Mucosa of stomach (tissue), 1 donor: ENCODE measurements around the gene NUP153.
"Not testable (repeated sequence)": the region's sequence is repeated elsewhere in the genome, so short reads cannot be mapped to it uniquely, and the experiment has no call there.

ENCODE experiments used
- H3K27me3 ChIP-seq: one replicate; pipeline ENCODE4 v1.7.0; 2013; ENCODE audit warnings: mild to moderate bottlenecking, low read length; ENCODE audit not compliant: control insufficient read depth, insufficient read depth
- H3K36me3 ChIP-seq: one replicate; pipeline ENCODE4 v1.7.0; 2013; ENCODE audit warnings: low read length; ENCODE audit not compliant: control insufficient read depth, insufficient read depth
- H3K4me1 ChIP-seq: one replicate; pipeline ENCODE4 v1.7.0; 2013; ENCODE audit warnings: mild to moderate bottlenecking, low read length; ENCODE audit not compliant: control insufficient read depth, insufficient read depth
- H3K4me3 ChIP-seq: one replicate; pipeline ENCODE4 v1.7.0; 2013; ENCODE audit warnings: low read length
- H3K9ac ChIP-seq: one replicate; pipeline ENCODE4 v1.7.0; 2013; ENCODE audit warnings: mild to moderate bottlenecking, low read length, moderate library complexity
- H3K9me3 ChIP-seq: one replicate; pipeline ENCODE4 v1.7.0; 2013; ENCODE audit warnings: mild to moderate bottlenecking, low read length, moderate library complexity; ENCODE audit not compliant: control insufficient read depth
- donor health status: Pancreatic carcinoma.

Gene NUP153

DNA sequence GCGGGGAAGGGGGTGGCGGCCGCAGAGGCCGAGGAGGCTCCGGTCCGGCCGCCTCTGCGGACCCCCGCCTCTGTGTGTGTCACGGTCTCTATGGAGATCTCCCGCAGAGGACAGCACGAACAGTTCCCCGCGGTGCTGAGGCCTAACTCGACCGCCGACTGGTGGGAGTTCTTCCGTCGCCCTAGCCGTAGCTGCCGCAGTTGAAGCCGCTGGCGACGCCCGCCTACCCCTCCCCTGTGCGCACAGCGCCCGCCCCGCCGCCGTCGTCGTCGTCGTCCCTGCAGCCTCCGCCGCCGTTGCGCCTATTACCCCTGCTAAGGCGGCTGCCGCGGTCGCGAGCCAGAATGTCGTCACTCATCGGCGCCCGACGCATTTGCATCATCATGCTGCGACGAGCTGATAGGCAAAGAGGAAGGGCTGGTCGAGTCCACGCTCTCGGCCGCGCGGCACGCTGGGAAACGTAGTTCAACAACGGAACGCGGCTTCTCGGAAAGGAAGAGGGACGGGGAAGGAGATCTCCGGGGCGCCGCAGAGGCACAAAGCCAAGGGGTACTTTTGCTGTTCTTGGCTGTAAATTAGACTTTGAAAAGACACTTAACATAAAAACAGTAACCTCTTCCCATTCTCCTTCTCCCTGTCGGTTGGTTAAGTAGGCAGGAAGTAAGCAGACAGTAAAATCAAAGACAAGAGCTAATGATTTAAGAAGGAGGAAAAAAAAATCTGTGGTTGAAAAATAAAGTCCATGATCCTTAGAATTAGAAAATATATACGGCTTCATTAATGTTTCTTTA is at the start of gene NUP153:
Gene NUP153 (minus strand): TSS at position 346 of the 791 bp plus-strand sequence. CDS start 538 bp downstream, outside the sequence.
- Histone ChIP-seq H3K9ac (peak within 1 kb of the TSS; percentile 93), H3K4me3 (peak within 1 kb of the TSS; percentile 82), H3K36me3 (no peaks in the 10 kb centered on the region), H3K4me1 (peaks cover 11% of the 10 kb centered on the region), H3K9me3 (no peaks in the 10 kb centered on the region), H3K27me3 (no peaks in the 10 kb centered on the region)

DNA sequence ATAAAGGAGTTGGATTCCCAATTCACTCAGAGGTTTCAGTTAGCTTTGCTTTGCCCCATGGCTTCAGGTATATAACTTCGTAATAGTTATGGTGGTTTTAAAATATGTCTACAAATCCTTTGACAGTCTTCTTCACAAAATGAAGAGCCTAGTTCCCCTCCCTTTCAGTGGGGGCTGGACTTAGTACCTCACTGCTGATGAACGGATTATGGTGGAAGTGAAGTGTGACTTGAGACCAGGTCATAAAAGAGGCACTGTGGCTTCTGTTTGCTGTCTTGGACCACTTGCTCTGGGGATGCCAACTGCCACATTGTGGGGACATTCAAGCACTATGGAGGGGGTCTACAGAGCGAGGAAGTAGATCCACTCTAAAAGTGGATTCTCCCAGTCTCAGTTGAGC is 47.5 kb upstream of the NUP153 start:
- H3K9ac ChIP-seq = no peak overlapping the region
- no peaks in the 10 kb centered on the region for H3K9me3 ChIP-seq
- no peaks in the 10 kb centered on the region for H3K27me3 ChIP-seq
- H3K4me3 ChIP-seq = no peak overlapping the region
- no peaks in the 10 kb centered on the region for H3K36me3 ChIP-seq
- no peaks in the 10 kb centered on the region for H3K4me1 ChIP-seq

DNA sequence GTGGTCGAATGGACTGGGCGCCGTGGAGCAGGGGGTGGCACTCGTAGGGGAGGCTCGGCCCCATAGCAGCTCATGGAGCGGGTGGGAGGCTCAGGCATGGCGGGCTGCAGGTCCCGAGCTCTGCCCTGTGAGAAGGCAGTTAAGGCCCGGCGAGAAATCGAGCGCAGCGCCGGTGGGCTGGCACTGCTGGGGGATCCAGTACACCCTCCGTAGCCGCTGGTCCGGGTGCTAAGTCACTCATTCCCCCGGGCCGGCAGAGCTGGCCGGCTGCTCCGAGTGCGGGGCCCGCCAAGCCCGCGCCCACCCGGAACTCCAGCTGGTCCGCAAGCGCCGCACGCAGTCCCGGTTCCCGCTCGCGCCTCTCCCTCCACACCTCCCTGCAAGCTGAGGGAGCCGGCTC is 38.6 kb upstream of the NUP153 start:
- not testable (repeated sequence) for H3K4me3 ChIP-seq, H3K36me3 ChIP-seq, H3K27me3 ChIP-seq, H3K4me1 ChIP-seq, H3K9me3 ChIP-seq, H3K9ac ChIP-seq

DNA sequence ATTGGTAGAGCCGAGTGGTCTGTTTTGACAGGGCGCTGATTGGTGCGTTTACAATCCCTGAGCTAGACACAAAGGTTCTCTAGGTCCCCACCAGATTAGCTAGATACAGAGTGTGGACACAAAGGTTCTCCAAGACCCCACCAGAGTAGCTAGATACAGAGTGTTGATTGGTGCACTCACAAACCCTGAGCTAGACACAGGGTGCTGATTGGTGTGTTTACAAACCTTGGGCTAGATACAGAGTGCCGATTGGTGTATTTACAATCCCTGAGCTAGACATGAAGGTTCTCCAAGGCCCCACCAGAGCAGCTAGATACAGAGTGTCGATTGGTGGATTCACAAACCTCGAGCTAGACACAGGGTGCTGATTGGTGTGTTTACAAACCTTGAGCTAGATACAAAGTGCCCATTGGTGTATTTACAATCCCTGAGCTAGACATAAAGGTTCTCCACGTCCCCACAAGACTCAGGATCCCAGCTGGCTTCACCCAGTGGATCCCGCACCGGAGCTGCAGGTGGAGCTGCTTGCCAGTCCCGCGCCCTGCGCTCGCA is 38.1 kb upstream of the NUP153 start:
- H3K9me3 ChIP-seq, H3K9ac ChIP-seq, H3K4me1 ChIP-seq, H3K36me3 ChIP-seq, H3K4me3 ChIP-seq, H3K27me3 ChIP-seq: not testable (repeated sequence)

DNA sequence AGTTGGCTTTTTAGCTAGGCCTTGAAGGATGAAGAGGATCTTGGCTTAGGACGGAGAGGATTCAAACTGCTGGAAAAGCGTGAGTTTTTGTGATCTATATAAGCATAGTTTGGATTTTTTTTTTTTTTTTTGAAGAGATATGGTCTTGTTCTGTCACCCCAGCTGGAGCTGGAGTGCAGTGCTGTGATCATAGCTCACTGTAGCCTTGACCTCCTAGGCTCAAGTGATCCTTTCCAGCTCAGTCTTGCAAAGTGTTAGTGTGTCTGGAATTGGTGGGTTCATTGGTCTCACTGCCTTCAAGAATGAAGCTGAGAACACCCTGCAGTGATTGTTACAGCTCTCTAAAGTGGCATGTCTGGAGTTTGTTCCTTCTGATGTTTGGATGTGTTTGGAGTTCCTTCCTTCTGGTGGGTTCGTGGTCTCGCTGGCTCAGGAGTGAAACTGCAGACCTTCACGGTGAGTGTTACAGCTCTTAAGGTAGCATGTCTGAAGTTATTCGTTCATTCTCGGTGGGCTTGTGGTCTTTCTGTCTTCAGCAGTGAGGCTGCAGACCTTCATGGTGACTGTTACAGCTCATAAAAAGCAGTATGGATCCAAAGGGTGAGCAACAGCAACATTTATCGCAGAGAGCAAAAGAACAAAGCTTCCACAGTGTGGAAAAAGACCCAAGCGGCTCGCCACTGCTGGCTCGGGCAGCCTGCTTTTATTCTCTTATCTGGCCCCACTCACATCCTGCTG is 37.5 kb upstream of the NUP153 start:
- Histone ChIP-seq H3K27me3 (no peaks in the 10 kb centered on the region), H3K4me1 (no peaks in the 10 kb centered on the region), H3K9ac (no peak overlapping the region), H3K9me3 (no peaks in the 10 kb centered on the region), H3K4me3 (no peak overlapping the region), H3K36me3 (no peaks in the 10 kb centered on the region)

DNA sequence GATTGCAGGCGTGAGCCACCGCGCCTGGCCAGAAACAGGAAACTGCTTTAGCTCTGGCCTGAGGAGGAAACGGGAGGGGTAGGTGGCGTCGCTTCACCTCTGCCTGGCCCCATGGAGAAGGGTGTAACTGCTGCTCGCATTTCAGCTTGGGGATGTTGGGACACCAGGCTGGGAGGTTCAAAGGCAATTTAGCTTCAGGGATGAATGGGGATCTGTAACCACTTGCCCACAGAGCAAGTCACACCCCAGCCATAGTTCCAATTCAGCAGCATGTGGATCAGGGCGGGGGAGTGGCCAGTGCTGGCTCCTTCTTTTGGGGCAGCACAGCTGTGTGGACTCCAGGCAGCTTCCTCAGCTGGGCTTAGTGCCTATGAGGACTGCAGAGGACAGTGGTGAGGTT is 34.8 kb upstream of the NUP153 start:
- Histone ChIP-seq H3K27me3 (no peaks in the 10 kb centered on the region), H3K4me1 (no peaks in the 10 kb centered on the region), H3K9ac (no peak overlapping the region), H3K36me3 (no peaks in the 10 kb centered on the region), H3K9me3 (no peaks in the 10 kb centered on the region), H3K4me3 (no peak overlapping the region)

DNA sequence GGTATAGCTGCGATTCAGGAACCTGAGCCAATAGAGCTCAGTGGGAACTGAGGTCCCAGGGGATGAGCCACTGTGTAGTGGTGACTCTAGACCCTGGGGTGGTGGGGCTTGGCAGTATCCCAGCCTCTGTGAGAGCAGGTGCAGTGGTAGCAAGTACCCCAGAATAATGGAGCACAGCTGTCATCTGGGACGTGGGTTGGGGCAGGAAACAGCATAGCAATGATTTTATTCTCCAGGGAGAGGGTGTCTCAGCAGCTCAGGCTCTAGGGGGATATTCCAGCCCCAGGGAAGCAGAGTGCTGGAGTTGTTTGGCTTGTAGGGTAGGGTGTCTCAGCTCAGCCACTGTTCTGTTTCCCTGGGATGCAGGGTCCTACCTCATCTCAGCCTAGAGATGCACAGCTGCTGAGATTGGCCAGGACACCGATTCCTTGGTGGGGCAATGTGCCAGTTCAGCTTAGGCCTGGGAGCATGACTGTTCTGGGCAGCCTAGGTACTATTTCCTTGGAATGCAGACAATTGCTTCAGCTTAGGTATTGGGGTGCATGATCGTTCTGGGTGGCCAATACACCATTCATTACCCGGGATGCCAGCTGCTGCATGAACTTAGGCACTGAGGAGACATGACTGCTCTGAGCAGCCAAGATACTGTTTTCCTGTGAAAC is 34.0 kb upstream of the NUP153 start:
- Histone ChIP-seq H3K36me3 (no peaks in the 10 kb centered on the region), H3K27me3 (no peaks in the 10 kb centered on the region), H3K9ac (no peak overlapping the region), H3K4me3 (no peak overlapping the region), H3K9me3 (no peaks in the 10 kb centered on the region), H3K4me1 (no peaks in the 10 kb centered on the region)

DNA sequence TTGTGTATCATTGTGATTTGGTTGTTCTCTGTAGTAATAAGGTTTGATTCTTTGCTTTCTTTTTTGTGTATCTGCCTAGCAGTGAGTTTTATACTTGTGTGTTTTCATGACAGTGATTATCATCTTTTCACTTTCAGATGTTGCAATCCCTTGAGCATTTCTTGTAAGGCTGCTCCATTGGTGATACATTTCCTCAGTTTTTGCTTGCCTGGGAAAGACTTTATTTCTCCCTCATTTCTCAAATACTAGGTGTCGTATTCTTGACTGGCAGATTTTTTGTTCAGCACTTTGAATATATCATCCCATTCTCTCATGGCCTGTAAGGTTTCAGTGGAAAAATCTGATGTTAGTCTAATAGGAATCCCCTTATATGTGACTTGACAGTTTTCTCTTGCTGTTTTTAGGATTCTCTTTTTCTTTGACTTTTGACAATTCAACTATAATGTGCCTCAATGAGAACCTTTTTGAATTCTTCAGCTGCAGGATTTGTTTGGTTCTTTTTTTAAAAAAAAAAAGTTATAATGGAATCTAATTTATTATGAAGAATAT is 31.1 kb upstream of the NUP153 start:
- no peak overlapping the region for H3K4me3 ChIP-seq
- no peaks in the 10 kb centered on the region for H3K9me3 ChIP-seq
- no peaks in the 10 kb centered on the region for H3K27me3 ChIP-seq
- no peak overlapping the region for H3K9ac ChIP-seq
- no peaks in the 10 kb centered on the region for H3K4me1 ChIP-seq
- H3K36me3 ChIP-seq = no peaks in the 10 kb centered on the region

DNA sequence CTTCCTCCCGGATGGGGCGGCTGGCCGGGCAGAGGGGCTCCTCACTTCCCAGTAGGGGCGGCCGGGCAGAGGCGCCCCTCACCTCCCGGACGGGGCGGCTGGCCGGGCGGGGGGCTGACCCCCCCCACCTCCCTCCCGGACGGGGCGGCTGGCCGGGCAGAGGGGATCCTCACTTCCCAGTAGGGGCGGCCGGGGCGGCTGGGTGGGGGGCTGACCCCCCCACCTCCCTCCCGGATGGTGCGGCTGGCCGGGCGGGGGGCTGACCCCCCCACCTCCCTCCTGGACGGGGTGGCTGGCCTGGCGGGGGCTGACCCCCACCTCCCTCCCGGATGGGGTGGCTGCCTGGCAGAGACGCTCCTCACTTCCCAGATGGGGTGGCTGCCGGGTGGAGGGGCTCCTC is 28.6 kb upstream of the NUP153 start:
- not testable (repeated sequence) for H3K36me3 ChIP-seq, H3K27me3 ChIP-seq, H3K4me1 ChIP-seq, H3K4me3 ChIP-seq, H3K9ac ChIP-seq, H3K9me3 ChIP-seq

DNA sequence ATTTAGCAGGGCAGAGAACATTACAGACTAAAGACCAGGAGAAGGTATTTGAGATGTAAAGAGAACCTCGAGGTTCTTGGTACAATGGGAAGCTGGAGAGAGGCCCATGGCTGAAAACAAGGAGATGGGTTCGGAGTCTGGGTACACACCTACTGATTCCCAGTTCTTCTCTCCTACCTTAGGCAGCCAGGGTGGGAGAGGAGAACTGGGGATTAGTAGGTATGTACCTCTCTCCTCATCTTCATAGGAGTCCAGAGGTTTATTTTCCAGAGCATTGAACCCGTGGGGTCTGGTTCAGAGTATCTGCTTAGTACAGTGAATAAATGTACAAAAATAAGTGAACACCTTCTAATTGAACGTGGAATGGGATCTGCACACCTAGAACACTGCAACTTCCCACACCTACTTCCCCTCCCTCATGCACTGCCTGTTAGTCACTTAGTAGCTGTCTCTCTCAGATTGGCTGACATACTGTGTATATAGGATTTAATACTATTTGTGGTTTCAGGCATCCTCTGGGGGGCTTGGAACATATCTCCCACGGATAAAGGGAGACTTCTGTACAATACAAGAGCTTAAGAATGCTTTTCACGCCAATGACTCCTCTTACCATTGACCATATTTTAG is 23.5 kb upstream of the NUP153 start:
- H3K4me3 ChIP-seq = no peak overlapping the region

DNA sequence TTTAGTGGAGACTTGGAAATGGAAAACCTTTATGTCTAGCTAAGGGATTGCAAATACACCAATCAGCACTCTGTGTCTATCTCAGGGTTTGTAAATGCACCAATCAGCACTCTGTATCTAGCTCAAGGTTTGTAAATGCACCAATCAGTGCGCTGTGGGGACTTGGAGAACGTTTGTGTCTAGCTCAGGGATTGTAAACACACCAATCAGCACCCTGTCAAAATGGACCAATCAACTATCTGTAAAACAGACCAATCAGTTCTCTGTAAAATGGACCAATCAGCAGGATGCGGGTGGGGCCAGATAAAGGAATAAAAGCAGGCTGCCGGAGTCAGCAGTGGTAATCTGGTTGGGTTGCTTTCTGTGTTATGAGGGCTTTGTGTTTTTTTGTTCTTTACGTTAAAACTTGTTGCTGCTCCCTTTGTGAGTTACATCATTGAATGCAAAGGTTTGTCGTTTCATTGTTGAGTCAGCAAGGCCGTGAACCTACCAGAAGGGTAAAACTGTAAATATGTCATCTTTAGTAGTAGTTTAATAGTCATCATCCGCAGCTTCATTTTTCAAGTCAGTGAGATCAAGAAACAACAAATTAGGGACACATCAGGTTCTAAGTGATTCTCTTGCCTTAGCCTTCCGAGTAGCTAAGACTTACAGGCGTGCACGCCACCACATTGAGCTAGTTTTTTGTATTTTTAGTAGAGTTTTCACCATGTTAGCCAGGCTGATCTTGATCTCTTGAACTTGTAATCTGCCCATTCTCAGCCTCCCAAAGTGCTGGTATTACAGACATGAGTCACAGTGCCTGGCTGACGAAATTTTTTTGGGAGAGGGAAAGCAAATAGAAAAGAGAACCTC is 22.7 kb upstream of the NUP153 start:
- H3K9ac ChIP-seq = no peak overlapping the region
- H3K4me3 ChIP-seq = no peak overlapping the region
- no peaks in the 10 kb centered on the region for H3K36me3 ChIP-seq
- no peaks in the 10 kb centered on the region for H3K4me1 ChIP-seq
- no peaks in the 10 kb centered on the region for H3K27me3 ChIP-seq
- H3K9me3 ChIP-seq = no peaks in the 10 kb centered on the region

More for the DNA sequence above, 23.5 kb upstream of the NUP153 start:
- Histone ChIP-seq H3K27me3 (no peaks in the 10 kb centered on the region), H3K9ac (no peak overlapping the region), H3K9me3 (no peaks in the 10 kb centered on the region), H3K4me1 (no peaks in the 10 kb centered on the region), H3K36me3 (no peaks in the 10 kb centered on the region)
